GM19099 (cell line): ENCODE measurements around the gene CCNL2.

Source experiments
- POLR2A ChIP-seq: IDR thresholded peaks from 3 replicates; pipeline ENCODE4 v1.6.1; 2011; ENCODE audit warnings: low read depth; ENCODE audit not compliant: insufficient read length; ENCODE audit errors: extremely low read depth

CCNL2 gene

GRCh38 chr1:1399187-1399871 lies at the start of gene CCNL2:
Gene CCNL2, minus strand, starts transcription at chr1:1399335. Its CDS starts 29 bp downstream, at chr1:1399306.
- peak; percentile 97 for TF ChIP-seq POLR2A

GRCh38 chr1:1442069-1442770 lies 43.1 kb upstream of the CCNL2 start:
- TF ChIP-seq POLR2A = no peak

- no peak for TF ChIP-seq POLR2A
Measured at GRCh38 chr1:1441002-1441888, 42.1 kb upstream of the CCNL2 start.

- no peak for TF ChIP-seq POLR2A
Measured at GRCh38 chr1:1440262-1441001, 41.3 kb upstream of the CCNL2 start.

- no peak for TF ChIP-seq POLR2A
Measured at GRCh38 chr1:1439546-1440261, 40.6 kb upstream of the CCNL2 start.

GRCh38 chr1:1438531-1439381 lies 39.6 kb upstream of the CCNL2 start:
- no peak for TF ChIP-seq POLR2A

GRCh38 chr1:1437904-1438376 lies 38.8 kb upstream of the CCNL2 start:
- peak; percentile 67 for TF ChIP-seq POLR2A

- no peak for TF ChIP-seq POLR2A
Measured at GRCh38 chr1:1437033-1437903, 38.1 kb upstream of the CCNL2 start.

GRCh38 chr1:1436630-1437032 lies 37.5 kb upstream of the CCNL2 start:
- no peak for TF ChIP-seq POLR2A

GRCh38 chr1:1435911-1436629 lies 36.9 kb upstream of the CCNL2 start:
- TF ChIP-seq POLR2A = no peak

GRCh38 chr1:1435106-1435903 lies 36.2 kb upstream of the CCNL2 start, which contains the start of gene VWA1:
Gene VWA1, plus strand, starts transcription at chr1:1435690. Its CDS starts 59 bp downstream, at chr1:1435749.
- no peak for TF ChIP-seq POLR2A
